ENCODE measurements around the gene OXGR1. TPM values are rescaled to one million over a fixed set of nuclear protein-coding genes. Genes with fewer than 3 reads are reported as not detected.

The OXGR1 gene
- total RNA-seq, 2 experiments from 2014 or later, result not detected

- Mint-ChIP-seq H3K4me1 (ENCODE audit: low read depth) (peaks cover 6% of the 10 kb centered on the region), H3K27ac (no peak overlapping the region), H3K4me3 (no peak overlapping the region), H3K27me3 (peaks cover 70% of the 10 kb centered on the region), H3K9me3 (no peaks in the 10 kb centered on the region), H3K36me3 (ENCODE audit: low read depth) (no peaks in the 10 kb centered on the region)
- TF ChIP-seq, protein P1, sequence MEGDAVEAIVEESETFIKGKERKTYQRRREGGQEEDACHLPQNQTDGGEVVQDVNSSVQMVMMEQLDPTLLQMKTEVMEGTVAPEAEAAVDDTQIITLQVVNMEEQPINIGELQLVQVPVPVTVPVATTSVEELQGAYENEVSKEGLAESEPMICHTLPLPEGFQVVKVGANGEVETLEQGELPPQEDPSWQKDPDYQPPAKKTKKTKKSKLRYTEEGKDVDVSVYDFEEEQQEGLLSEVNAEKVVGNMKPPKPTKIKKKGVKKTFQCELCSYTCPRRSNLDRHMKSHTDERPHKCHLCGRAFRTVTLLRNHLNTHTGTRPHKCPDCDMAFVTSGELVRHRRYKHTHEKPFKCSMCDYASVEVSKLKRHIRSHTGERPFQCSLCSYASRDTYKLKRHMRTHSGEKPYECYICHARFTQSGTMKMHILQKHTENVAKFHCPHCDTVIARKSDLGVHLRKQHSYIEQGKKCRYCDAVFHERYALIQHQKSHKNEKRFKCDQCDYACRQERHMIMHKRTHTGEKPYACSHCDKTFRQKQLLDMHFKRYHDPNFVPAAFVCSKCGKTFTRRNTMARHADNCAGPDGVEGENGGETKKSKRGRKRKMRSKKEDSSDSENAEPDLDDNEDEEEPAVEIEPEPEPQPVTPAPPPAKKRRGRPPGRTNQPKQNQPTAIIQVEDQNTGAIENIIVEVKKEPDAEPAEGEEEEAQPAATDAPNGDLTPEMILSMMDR (IDR thresholded peaks at IDR 0.05), result no peak
- CTCF ChIA-PET, result no interaction called here
- Histone ChIP-seq H3K27ac (ENCODE audit: low read depth in 1 of 2, low read length in 2 of 2) (no peak overlapping the region), H3K4me1 (ENCODE audit: insufficient read depth, low read length) (peaks cover 4% of the 10 kb centered on the region), H3K27me3 (ENCODE audit: control insufficient read depth in 1 of 2, insufficient read depth in 2 of 2, low read length in 2 of 2) (peaks cover 13 to 23% of the 10 kb centered on the region in 2 experiments), H3K36me3 (ENCODE audit: insufficient read depth, low read length) (no peaks in the 10 kb centered on the region), H3K9me3 (ENCODE audit: control insufficient read depth in 1 of 2, insufficient read depth in 1 of 2, low read length in 2 of 2) (no peaks in the 10 kb centered on the region), H3K4me3 (ENCODE audit: low read length) (no peak overlapping the region)
- ATAC-seq (ENCODE audit: poor library complexity) (no peak), DNase-seq (no peak)
- POLR2A ChIA-PET, result no interaction called here
- intact Hi-C loops (cut with DNase I, micrococcal nuclease), result loop anchor here in 1 of 2 experiments (10.0 kb wide), 1 partner anchor 1395 kb away; no protein-coding TSS in a partner anchor
Measured at GRCh38 chr13:97020194-97020593, 25.9 kb upstream of the OXGR1 start.

DNA sequence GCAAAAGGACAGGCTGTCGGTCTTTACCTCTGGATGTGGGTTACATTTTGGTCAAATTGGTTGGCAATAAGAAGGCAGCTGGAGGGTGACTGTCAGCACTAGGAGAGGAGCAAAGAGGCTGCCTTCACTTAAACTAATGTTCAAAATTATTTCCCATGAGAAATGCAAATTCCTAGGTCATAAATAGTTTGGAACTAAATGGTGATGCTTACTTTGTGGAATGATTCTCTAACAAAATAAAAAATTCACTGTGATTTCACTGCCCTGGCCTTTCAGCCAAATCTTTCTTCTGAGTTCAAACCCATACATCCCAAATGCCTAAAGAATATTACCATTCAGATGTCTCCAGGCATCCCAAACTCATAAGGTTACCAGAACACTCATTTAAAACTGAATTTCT, 25.0 kb upstream of the OXGR1 start:
- Histone ChIP-seq H3K27me3 (ENCODE audit: control insufficient read depth in 1 of 2, insufficient read depth in 2 of 2, low read length in 2 of 2) (peaks cover 13 to 23% of the 10 kb centered on the region in 2 experiments), H3K9me3 (ENCODE audit: control insufficient read depth in 1 of 2, insufficient read depth in 1 of 2, low read length in 2 of 2) (no peaks in the 10 kb centered on the region), H3K4me1 (ENCODE audit: insufficient read depth, low read length) (peaks cover 4% of the 10 kb centered on the region), H3K27ac (ENCODE audit: low read depth in 1 of 2, low read length in 2 of 2) (no peak overlapping the region), H3K36me3 (ENCODE audit: insufficient read depth, low read length) (no peaks in the 10 kb centered on the region), H3K4me3 (ENCODE audit: low read length) (no peak overlapping the region)
- H3K4me1 Mint-ChIP-seq (ENCODE audit: low read depth), result peaks cover 6% of the 10 kb centered on the region
- ChIA-PET CTCF (interaction anchor here (1.1 kb wide), 1 partner anchor 9 kb away, joined by 3 read pairs; no protein-coding TSS in a partner anchor), POLR2A (interaction anchor here (0.6 kb wide), 1 partner anchor 428 kb away, joined by 4 read pairs; no protein-coding TSS in a partner anchor)
- H3K36me3 Mint-ChIP-seq (ENCODE audit: low read depth), result no peaks in the 10 kb centered on the region
- intact Hi-C loops (cut with DNase I, micrococcal nuclease), result loop anchor here (2.0 to 5.0 kb wide), 2 partner anchors 340 to 343 kb away; no protein-coding TSS in a partner anchor
- peaks cover 69% of the 10 kb centered on the region for H3K27me3 Mint-ChIP-seq
- TF ChIP-seq, protein P1 (IDR thresholded peaks at IDR 0.05), result no peak
- no peak overlapping the region for H3K27ac Mint-ChIP-seq
- H3K4me3 Mint-ChIP-seq, result no peak overlapping the region
- H3K9me3 Mint-ChIP-seq, result no peaks in the 10 kb centered on the region
- no peak for ATAC-seq (ENCODE audit: poor library complexity)
- DNase-seq, result no peak

DNA sequence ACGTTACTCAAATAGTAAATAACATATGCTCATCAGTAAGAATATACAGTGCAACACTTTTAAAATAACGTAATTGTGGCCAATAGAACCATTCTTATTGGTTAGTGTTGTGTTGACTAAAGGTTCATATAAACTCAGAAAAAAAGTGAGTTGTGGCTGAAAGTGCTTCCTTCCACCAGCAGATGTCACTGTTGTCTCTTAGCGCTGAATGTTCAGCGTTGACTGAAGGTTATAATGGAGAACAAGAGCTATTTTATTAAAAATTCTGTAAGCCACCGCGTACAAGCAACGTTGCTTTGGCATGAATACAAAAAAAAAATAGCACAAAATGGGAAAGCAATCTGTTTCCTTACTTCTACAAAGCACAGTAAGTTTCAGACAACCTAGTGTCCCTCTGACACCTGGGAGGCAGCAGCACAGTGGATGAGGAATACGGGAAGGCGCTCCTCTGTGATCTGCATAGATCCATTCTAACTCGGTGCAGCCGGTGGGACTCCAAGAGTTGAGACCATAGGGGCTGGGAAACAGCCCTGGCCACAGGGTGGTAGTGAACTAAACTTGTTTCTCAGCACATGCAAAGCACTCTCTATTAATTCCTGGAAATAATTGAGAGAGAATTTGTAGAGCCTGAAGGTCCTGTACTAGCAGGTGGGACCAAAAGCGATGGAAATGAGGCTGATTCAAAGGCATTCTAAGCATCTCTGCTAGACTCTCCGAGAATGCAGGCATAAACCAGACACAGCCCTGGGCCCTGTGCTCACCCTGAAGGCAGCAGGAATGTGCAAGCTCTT, 23.9 kb upstream of the OXGR1 start:
- ChIA-PET CTCF (interaction anchor here (0.7 kb wide), 1 partner anchor 10 kb away, joined by 4 read pairs; no protein-coding TSS in a partner anchor), POLR2A (no interaction called here)
- Histone ChIP-seq H3K4me3 (ENCODE audit: low read length) (no peak overlapping the region), H3K27me3 (ENCODE audit: control insufficient read depth in 1 of 2, insufficient read depth in 2 of 2, low read length in 2 of 2) (peaks cover 11 to 31% of the 10 kb centered on the region in 2 experiments), H3K27ac (ENCODE audit: low read depth in 1 of 2, low read length in 2 of 2) (no peak overlapping the region), H3K9me3 (ENCODE audit: control insufficient read depth in 1 of 2, insufficient read depth in 1 of 2, low read length in 2 of 2) (no peaks in the 10 kb centered on the region), H3K4me1 (ENCODE audit: insufficient read depth, low read length) (peaks cover 4% of the 10 kb centered on the region), H3K36me3 (ENCODE audit: insufficient read depth, low read length) (no peaks in the 10 kb centered on the region)
- Mint-ChIP-seq H3K9me3 (no peaks in the 10 kb centered on the region), H3K27ac (no peak overlapping the region), H3K4me3 (no peak overlapping the region), H3K36me3 (ENCODE audit: low read depth) (no peaks in the 10 kb centered on the region), H3K27me3 (peaks cover 69% of the 10 kb centered on the region), H3K4me1 (ENCODE audit: low read depth) (peaks cover 6% of the 10 kb centered on the region)
- ATAC-seq (ENCODE audit: poor library complexity), result peak; percentile 79
- TF ChIP-seq, protein P1 (IDR thresholded peaks at IDR 0.05), result peak; percentile 85
- intact Hi-C loops (cut with DNase I, micrococcal nuclease), result loop anchor here (2.0 to 5.0 kb wide), 2 partner anchors 341 to 344 kb away; no protein-coding TSS in a partner anchor
- peak in 9 of 14 experiments; percentile 4 to 68 (median 21) for DNase-seq
